GM10266 (cell line): Measurements from ENCODE around the gene COPS7B.
"Not testable (repeated sequence)": the region's sequence is repeated elsewhere in the genome, so short reads cannot be mapped to it uniquely, and the experiment has no call there.

Experiments
- DNase-seq: peaks from one replicate; pipeline ENCODE4 v3.0.0; 2012; ENCODE audit errors: extremely low spot score
- CTCF ChIP-seq: IDR thresholded peaks from 2 replicates; pipeline ENCODE4 v1.5.1; 2012; ENCODE audit warnings: mild to moderate bottlenecking, low read depth; ENCODE audit not compliant: control insufficient read depth, insufficient read depth; ENCODE audit errors: missing control alignments

The COPS7B gene

GRCh38 chr2:231786177-231786916 lies at the start of gene COPS7B:
COPS7B (plus strand) TSS chr2:231786445; CDS start chr2:231788571, 2,126 bp downstream.
- peak; percentile 69 for TF ChIP-seq CTCF
- peak; percentile 86 for DNase-seq

GRCh38 chr2:231737761-231738160 lies 48.5 kb upstream of the COPS7B start:
- no peak for DNase-seq
- no peak for TF ChIP-seq CTCF

- TF ChIP-seq CTCF = no peak
- DNase-seq = no peak
Observed at GRCh38 chr2:231743376-231744116, 42.7 kb upstream of the COPS7B start.

GRCh38 chr2:231745303-231746038 lies 40.8 kb upstream of the COPS7B start:
- TF ChIP-seq CTCF = no peak
- no peak for DNase-seq

GRCh38 chr2:231748153-231748896 lies 37.9 kb upstream of the COPS7B start:
- not testable (repeated sequence) for DNase-seq

- not testable (repeated sequence) for DNase-seq
Observed at GRCh38 chr2:231749016-231749415, 37.2 kb upstream of the COPS7B start.

GRCh38 chr2:231751042-231751815 lies 35.0 kb upstream of the COPS7B start:
- TF ChIP-seq CTCF = no peak
- DNase-seq = no peak
